HepG2 (cell line): ENCODE data around the gene CYP46A1. TPM values are rescaled to one million over a fixed set of nuclear protein-coding genes. Genes with fewer than 3 reads are reported as not detected.

Source experiments
- ATAC-seq: fragments of 200-7000 bp; cut with Tn5 transposase; 3 replicates; pipeline ENCODE4 v1.9.1; 2020; ENCODE audit warnings: mild to moderate bottlenecking, moderate library complexity
- BruUV-seq: library from RNA; stranded (reverse); fragments of 400-500 nt; replicated peaks from 2 replicates; lab custom pipeline; 2021; lab: Mats Ljungman, UMichigan
- CTCF ChIA-PET: fragments of 300-600 bp; formaldehyde crosslinking; extraction: SDS; loops from one replicate; lab custom pipeline; 2021; ENCODE audit warnings: low total read pairs, inconsistent platforms, low intra/inter-chr PET ratio; lab: Yijun Ruan, JAX
- POLR2A ChIA-PET: fragments of 350-600 bp; sonication (Branson Sonifier 250); formaldehyde crosslinking; loops from one replicate; lab custom pipeline; 2020; ENCODE audit warnings: antibody characterized with exemption, inconsistent platforms; lab: Yijun Ruan, JAX
- DNase-seq: peaks from one replicate; pipeline ENCODE4 v3.0.0-alpha.2; 2015; ENCODE audit warnings: low spot score
- FAIRE-seq: peaks from 3 replicates; lab custom pipeline; 2011; peaks lifted over from hg19 to GRCh38; lab: Jason Lieb, UNC
- H2AFZ ChIP-seq: one replicate; pipeline ENCODE4 v1.6.1; 2011; ENCODE audit warnings: low read length, inconsistent platforms
- H3K27ac ChIP-seq: fragments of 300-600 bp; 3 replicates; pipeline ENCODE4 v1.8.0; 2011; ENCODE audit warnings: mixed run types, mild to moderate bottlenecking, mixed read lengths, low read length, inconsistent platforms; ENCODE audit not compliant: insufficient read depth; ENCODE audit errors: extremely low read length
- H3K27me3 ChIP-seq, 2 experiments: fragments of 200-600 bp in 1 of 2; 2 replicates in 1 of 2; 3 replicates in 1 of 2; pipeline versions ENCODE4 v1.6.0 to v1.8.0; 2011; ENCODE audit warnings: low read length in 2 of 2, mild to moderate bottlenecking in 2 of 2, moderate library complexity in 2 of 2, inconsistent platforms in 1 of 2; ENCODE audit not compliant: insufficient read depth in 2 of 2, control insufficient read depth in 1 of 2
- H3K36me3 ChIP-seq, 2 experiments: fragments of 200-600 bp in 1 of 2; replicated peaks in 1 of 2; 2 replicates in 1 of 2; 3 replicates in 1 of 2; pipeline versions ENCODE4 v1.5.1 to v1.8.0; 2011; ENCODE audit warnings: low read length in 2 of 2, inconsistent platforms in 1 of 2; ENCODE audit not compliant: insufficient read depth in 2 of 2, control insufficient read depth in 1 of 2
- H3K4me1 ChIP-seq: 2 replicates; pipeline ENCODE4 v1.5.1; 2012; ENCODE audit warnings: low read length, inconsistent platforms; ENCODE audit not compliant: insufficient read depth
- H3K4me2 ChIP-seq: 2 replicates; pipeline ENCODE4 v1.6.0; 2011; ENCODE audit warnings: low read depth, low read length, inconsistent platforms
- H3K4me3 ChIP-seq, 3 experiments: fragments of 200-600 bp in 1 of 3; sonication (generic), shearing (Covaris generic) in 1 of 3; replicated peaks in 1 of 3; 2 replicates each; pipeline ENCODE4 v1.5.1; 2011 to 2016; ENCODE audit warnings: low read length in 3 of 3, inconsistent platforms in 2 of 3, low read depth in 2 of 3, mild to moderate bottlenecking in 2 of 3, control low read depth in 1 of 3, mixed read lengths in 1 of 3; ENCODE audit not compliant: insufficient read depth in 1 of 3
- H3K79me2 ChIP-seq: one replicate; pipeline ENCODE4 v1.6.1; 2011; ENCODE audit warnings: low read length, inconsistent platforms; ENCODE audit not compliant: insufficient read depth
- H3K9ac ChIP-seq: 2 replicates; pipeline ENCODE4 v1.6.0; 2011; ENCODE audit warnings: mild to moderate bottlenecking, low read depth, low read length, inconsistent platforms; ENCODE audit not compliant: insufficient read depth
- H3K9me3 ChIP-seq: 2 replicates; pipeline ENCODE4 v1.5.1; 2012; ENCODE audit warnings: mild to moderate bottlenecking, low read length
- H4K20me1 ChIP-seq: 2 replicates; pipeline ENCODE4 v1.6.0; 2011; ENCODE audit warnings: inconsistent platforms, mild to moderate bottlenecking, low read length, moderate library complexity; ENCODE audit not compliant: insufficient read depth
- CENPX ChIP-seq: sonication (generic); formaldehyde crosslinking; IDR thresholded peaks from 2 replicates; pipeline ENCODE4 v1.9.0; 2021; ENCODE audit warnings: mild to moderate bottlenecking, missing genetic modification reagents, moderate library complexity
- GABPB1 ChIP-seq: IDR thresholded peaks from 2 replicates; pipeline ENCODE4 v1.6.1; 2016; ENCODE audit warnings: mild to moderate bottlenecking, missing genetic modification reagents, moderate library complexity, missing compliant biosample characterization
- JARID2 ChIP-seq: sonication (generic); formaldehyde crosslinking; IDR thresholded peaks from 2 replicates; pipeline ENCODE4 v1.8.1; 2023; ENCODE audit warnings: missing genetic modification reagents, inconsistent platforms; ENCODE audit not compliant: insufficient replicate concordance
- TFAP4 ChIP-seq: sonication (generic); IDR thresholded peaks from 2 replicates; pipeline ENCODE4 v1.6.1; 2016; ENCODE audit warnings: low read depth, borderline replicate concordance
- ZNF556 ChIP-seq: sonication (generic); formaldehyde crosslinking; IDR thresholded peaks from 2 replicates; pipeline ENCODE4 v1.4.0; 2020; ENCODE audit warnings: mild to moderate bottlenecking, missing genetic modification reagents, borderline replicate concordance
- WGBS: methylation state at CpG from one replicate; pipeline ENCODE4 v1.1.6; 2017; ENCODE audit warnings: low lambda C conversion rate; 5-methylcytosine and 5-hydroxymethylcytosine counted together
- in situ Hi-C: cut with HindIII; loops from 2 replicates; pipeline ENCODE4 v1.10.0; 2017; ENCODE audit warnings: low pct_unique_long_range_greater_than_20kb; ENCODE audit not compliant: extremely low pct_ligation_motif_present
- intact Hi-C: fragments of 100-400 bp; cut with micrococcal nuclease; formaldehyde crosslinking; loops from one replicate; pipeline ENCODE4 v1.10.0; 2022; ENCODE audit not compliant: unreplicated experiment
- polyA plus RNA-seq, 8 experiments: library from polyadenylated mRNA; depleted of rRNA in 3 of 8; stranded (reverse) in 7 of 8; unstranded in 1 of 8; fragments of >200 nt; fragmentation: Illumina TruSeq in 4 of 8; extraction: Trizol in 4 of 8; gene quantifications; 2 replicates each; pipeline versions ENCODE4 v1.2.1 to v1.2.3, GENCODE V29; 2011 to 2016; ENCODE audit warnings: low read depth in 4 of 8, missing spikeins in 1 of 8, mixed read lengths in 1 of 8; ENCODE audit not compliant: insufficient read depth in 1 of 8
- total RNA-seq, 5 experiments: library from RNA; depleted of rRNA; stranded (reverse); fragments of >200 nt; fragmentation: Illumina TruSeq; extraction: Trizol; gene quantifications; 2 replicates each; pipeline ENCODE4 v1.2.3, GENCODE V29; 2016; ENCODE audit warnings: low read depth in 1 of 5

CYP46A1 gene
- total and polyA plus RNA-seq, 2 of the 13 experiments (the other 11 are each of a cell fraction or from before 2014, with no cell fraction given): not detected

DNA sequence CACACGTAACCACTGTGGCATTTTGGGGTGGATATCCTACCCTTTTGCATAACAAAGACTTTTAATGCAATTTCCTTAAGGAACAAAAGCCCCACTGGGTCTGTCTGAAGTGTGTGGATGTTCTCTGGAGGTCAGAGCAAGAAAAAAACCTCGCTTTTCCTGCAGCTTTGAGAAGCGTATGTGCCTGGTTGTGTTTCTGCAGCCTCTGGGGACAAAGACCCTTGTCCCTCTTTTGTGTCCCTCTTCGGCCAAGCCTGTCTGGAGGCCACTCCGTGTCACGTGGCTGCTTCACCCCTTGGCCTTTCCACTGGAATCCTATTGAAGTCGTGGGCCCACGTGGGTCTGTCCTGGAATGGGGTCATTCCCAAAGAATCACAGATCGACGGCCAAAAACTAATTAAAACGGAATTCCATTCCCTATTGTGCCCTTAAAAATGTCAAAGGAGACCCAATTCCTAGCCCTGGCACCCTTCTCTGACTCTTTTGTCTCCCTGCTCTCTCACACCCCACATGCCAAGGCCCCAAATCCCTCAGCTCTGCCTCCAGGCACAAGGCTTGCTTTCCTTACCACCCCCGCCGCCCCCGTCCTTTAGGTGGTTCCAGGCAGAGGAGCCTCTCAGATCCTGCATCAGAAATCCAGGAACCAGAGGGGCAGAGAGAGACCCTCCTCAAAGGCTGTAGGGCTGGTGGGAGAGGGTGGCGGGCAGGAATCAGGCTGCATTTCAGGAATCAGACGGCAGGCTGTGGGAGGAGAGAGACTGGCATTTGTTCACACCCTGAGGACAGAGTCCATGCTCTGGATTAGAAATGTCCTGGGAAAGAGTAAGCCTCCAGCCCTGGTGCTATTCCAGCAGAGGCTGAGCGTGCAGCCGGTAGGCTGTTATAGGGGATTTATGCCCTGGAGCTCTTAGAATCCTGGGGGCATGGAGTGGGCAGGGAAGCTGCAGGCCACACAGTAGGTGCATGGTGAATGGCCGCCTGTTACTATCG, 12.6 kb upstream of the CYP46A1 start (continued):
- TF ChIP-seq JARID2 (CRISPR knock-in tag) (no peak), ZNF556 (CRISPR knock-in tag) (no peak), CENPX (CRISPR knock-in tag) (no peak)

DNA sequence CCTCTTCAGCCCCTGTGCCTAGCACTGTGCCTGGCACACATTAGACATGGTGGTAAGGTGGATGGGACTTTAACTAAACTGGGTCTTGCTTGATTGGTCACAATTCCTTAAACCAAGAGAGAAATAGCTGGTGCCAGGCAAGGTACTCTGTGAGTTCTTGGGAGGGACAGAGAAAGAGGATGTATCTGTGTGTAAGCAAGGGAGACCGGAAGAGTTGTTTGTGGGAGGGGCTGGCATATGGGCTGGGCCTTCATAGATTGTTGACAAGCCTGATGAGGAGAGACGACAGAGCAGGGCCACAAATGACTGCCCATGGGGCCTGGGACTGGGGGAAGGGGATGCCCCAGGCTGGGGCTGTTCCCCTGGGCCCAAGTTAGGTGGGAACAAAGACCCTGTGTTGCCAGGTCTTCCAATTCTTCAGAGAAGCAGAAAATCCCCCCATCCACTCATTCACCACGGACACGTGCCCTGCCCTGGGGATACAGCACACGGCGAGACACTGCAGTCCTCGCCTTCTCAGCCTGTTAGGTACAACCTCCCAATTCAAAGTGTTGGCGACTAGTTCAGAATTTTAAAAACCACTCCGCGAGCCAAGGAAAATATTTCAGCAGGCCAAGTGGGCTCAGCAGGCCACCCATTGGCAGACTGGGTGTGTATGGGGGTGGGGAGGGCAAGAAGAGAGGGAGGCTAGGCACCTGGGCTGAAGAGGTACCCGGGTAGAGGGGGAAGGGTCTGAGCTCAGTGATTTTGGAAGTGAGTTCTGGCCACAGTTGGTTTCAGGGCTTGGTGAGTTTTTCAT, 11.4 kb upstream of the CYP46A1 start:
- no peak overlapping the region for H2AFZ ChIP-seq
- BruUV-seq: no TSS peak
- CTCF ChIA-PET: no interaction called here
- peaks cover 5 to 13% of the 10 kb centered on the region in 2 experiments; a peak in 3 of 5 replicates for H3K27me3 ChIP-seq
- FAIRE-seq (no peak), DNase-seq (no peak), ATAC-seq (peak; percentile 21; the same call in 2 of the 3 replicates)
- H3K4me2 ChIP-seq: peak overlapping the region; percentile 69
- no peak overlapping the region for H3K27ac ChIP-seq
- 57% methylated on average over 11 of the region's 11 CpGs for WGBS
- no peak overlapping the region for H3K9ac ChIP-seq
- H3K4me3 ChIP-seq: peak overlapping the region in 1 of 3 experiments; percentile 60; a peak in 1 of 6 replicates
- POLR2A ChIA-PET: no interaction called here
- H3K4me1 ChIP-seq: peaks cover 26% of the 10 kb centered on the region
- intact Hi-C loops: no loop called here
- no peaks in the 10 kb centered on the region for H4K20me1 ChIP-seq
- in situ Hi-C loops: no loop called here
- H3K9me3 ChIP-seq: peaks cover 2% of the 10 kb centered on the region; the same call in 1 of the 2 replicates
- no peaks in the 10 kb centered on the region for H3K79me2 ChIP-seq
- TF ChIP-seq GABPB1 (CRISPR knock-in tag) (0 out of 2 replicates have a peak, but pooled peaks have one; percentile 13), TFAP4 (no peak)
- H3K36me3 ChIP-seq: no peaks in the 10 kb centered on the region
